Endothelial cell of umbilical vein (primary cell): ENCODE results near the gene GRIK3.

ENCODE experiments used
- JUN ChIP-seq: IDR thresholded peaks from 2 replicates; pipeline ENCODE4 v1.6.1; 2011; ENCODE audit warnings: borderline replicate concordance, low read depth; ENCODE audit not compliant: insufficient read length, insufficient read depth
- MYC ChIP-seq: IDR thresholded peaks from one replicate; pipeline ENCODE4 v1.6.1; 2011; ENCODE audit warnings: mild to moderate bottlenecking, low read depth, low read length
- POLR2A ChIP-seq: IDR thresholded peaks from 2 replicates; pipeline ENCODE4 v1.6.1; 2012; ENCODE audit warnings: low read depth, mild to moderate bottlenecking, control low read depth, low read length
- POLR2AphosphoS5 ChIP-seq: IDR thresholded peaks from 2 replicates; pipeline ENCODE4 v1.6.1; 2012; ENCODE audit warnings: low read depth, mild to moderate bottlenecking, control low read depth, low read length, moderate library complexity; ENCODE audit not compliant: insufficient read depth
- TF ChIP-seq, protein P1 (sequence below): IDR thresholded peaks from 2 replicates; pipeline ENCODE4 v1.6.1; 2011; ENCODE audit not compliant: insufficient read depth, insufficient read length

DNA sequence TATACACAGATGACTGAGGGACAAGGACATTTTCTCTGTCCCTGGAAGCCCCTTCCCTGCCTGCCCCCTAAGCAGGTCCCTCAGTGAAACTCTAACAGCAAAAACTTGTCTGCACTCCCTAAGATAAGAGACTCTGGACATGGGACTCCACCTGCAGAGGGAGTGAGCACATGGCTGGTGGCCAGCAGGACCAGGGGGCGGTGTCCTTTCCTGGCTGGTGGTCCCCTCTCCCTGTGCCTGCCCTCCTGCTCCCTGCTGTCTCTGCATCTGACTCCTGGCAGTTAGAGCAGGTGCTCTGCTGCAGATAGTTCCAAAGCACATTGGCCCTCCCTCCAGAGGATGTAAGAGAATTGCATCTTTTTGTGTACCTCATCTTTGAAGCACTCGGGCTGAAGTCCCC, 215.5 kb downstream of the GRIK3 start:
- no peak for TF ChIP-seq POLR2AphosphoS5
- no peak for TF ChIP-seq POLR2A
- no peak for TF ChIP-seq MYC
- TF ChIP-seq, protein P1, sequence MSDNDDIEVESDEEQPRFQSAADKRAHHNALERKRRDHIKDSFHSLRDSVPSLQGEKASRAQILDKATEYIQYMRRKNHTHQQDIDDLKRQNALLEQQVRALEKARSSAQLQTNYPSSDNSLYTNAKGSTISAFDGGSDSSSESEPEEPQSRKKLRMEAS, result no peak
- no peak for TF ChIP-seq JUN
